Lower lobe of right lung (tissue), 2 donors: ENCODE data around the gene WDR4. TPM values are rescaled to one million over a fixed set of nuclear protein-coding genes. Genes with fewer than 3 reads are reported as not detected.
"Not testable (repeated sequence)": the region's sequence is repeated elsewhere in the genome, so short reads cannot be mapped to it uniquely, and the experiment has no call there.

Source experiments
- ATAC-seq, 2 donors: fragments of 200-7000 bp; cut with Tn5 transposase; one replicate each; pipeline ENCODE4 v1.9.1; 2020 to 2022; ENCODE audit warnings: mild to moderate bottlenecking in 2 of 2, moderate library complexity in 2 of 2
- DNase-seq: peaks from one replicate; pipeline ENCODE4 v3.0.0-alpha.2; 2020
- H3K27ac ChIP-seq: fragments of 200-600 bp; one replicate; pipeline ENCODE4 v1.8.0; 2022
- H3K27me3 ChIP-seq: fragments of 200-600 bp; one replicate; pipeline ENCODE4 v1.8.0; 2022; ENCODE audit warnings: low read depth
- H3K36me3 ChIP-seq: fragments of 200-600 bp; one replicate; pipeline ENCODE4 v1.8.0; 2022; ENCODE audit warnings: mild to moderate bottlenecking
- H3K4me1 ChIP-seq: fragments of 200-600 bp; one replicate; pipeline ENCODE4 v1.8.0; 2022
- H3K4me3 ChIP-seq: fragments of 200-600 bp; one replicate; pipeline ENCODE4 v1.8.0; 2022; ENCODE audit warnings: mild to moderate bottlenecking
- H3K9me3 ChIP-seq: fragments of 200-600 bp; one replicate; pipeline ENCODE4 v1.8.0; 2022
- intact Hi-C: fragments of 100-400 bp; cut with DNase I; formaldehyde crosslinking; loops from one replicate; pipeline ENCODE4 v1.11.0; 2022
- total RNA-seq: library from RNA; stranded (reverse); fragmentation: NEBNext Ultra II Directional; extraction: Animal tissue kit (Norgen Biotek cat#: 25700); gene quantifications from one replicate; pipeline ENCODE4 v1.2.1, GENCODE V29; 2021
- TF ChIP-seq, protein P1 (sequence below): fragments of 200-600 bp; IDR thresholded peaks from one replicate; pipeline ENCODE4 v1.8.0; 2022; ENCODE audit warnings: antibody characterized with exemption, mild to moderate bottlenecking
- donor health status: DM: no; HTN: yes; CAD: no; lungs with severe emphysema.

WDR4 gene
- total RNA-seq, 1 donor from 2014 or later = 17.1 TPM

DNA sequence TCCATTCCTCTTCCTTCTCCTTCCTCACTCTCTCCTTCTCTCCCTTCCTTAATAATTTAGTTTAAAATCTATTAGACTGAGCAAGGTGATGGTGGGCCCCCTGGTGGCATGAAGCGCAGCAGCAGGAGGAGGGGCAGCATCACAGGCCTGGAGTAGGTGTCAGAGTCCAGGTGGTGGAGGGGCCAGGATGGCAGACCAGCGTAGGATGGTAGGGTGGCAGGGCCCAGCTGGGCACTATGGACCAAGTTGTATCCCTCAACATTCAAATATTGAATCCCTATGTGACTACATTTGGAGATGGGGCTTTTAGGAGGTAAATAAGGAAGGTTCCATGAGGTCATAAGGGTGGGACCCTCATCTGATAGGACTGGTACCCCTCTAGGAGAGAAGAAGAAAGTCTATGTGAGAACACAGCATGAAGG is 61.0 kb downstream of the WDR4 start:
- intact Hi-C loops = loop anchor here (10.0 kb wide), 1 partner anchor 224 kb away; no protein-coding TSS in a partner anchor
- TF ChIP-seq, protein P1, sequence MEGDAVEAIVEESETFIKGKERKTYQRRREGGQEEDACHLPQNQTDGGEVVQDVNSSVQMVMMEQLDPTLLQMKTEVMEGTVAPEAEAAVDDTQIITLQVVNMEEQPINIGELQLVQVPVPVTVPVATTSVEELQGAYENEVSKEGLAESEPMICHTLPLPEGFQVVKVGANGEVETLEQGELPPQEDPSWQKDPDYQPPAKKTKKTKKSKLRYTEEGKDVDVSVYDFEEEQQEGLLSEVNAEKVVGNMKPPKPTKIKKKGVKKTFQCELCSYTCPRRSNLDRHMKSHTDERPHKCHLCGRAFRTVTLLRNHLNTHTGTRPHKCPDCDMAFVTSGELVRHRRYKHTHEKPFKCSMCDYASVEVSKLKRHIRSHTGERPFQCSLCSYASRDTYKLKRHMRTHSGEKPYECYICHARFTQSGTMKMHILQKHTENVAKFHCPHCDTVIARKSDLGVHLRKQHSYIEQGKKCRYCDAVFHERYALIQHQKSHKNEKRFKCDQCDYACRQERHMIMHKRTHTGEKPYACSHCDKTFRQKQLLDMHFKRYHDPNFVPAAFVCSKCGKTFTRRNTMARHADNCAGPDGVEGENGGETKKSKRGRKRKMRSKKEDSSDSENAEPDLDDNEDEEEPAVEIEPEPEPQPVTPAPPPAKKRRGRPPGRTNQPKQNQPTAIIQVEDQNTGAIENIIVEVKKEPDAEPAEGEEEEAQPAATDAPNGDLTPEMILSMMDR = peak; percentile 90
- Histone ChIP-seq H3K36me3 (no peaks in the 10 kb centered on the region), H3K9me3 (no peaks in the 10 kb centered on the region), H3K4me3 (no peak overlapping the region), H3K27me3 (no peaks in the 10 kb centered on the region), H3K27ac (no peak overlapping the region), H3K4me1 (no peaks in the 10 kb centered on the region)
- ATAC-seq (peak; percentile 69 to 89), DNase-seq (peak; percentile 78)

DNA sequence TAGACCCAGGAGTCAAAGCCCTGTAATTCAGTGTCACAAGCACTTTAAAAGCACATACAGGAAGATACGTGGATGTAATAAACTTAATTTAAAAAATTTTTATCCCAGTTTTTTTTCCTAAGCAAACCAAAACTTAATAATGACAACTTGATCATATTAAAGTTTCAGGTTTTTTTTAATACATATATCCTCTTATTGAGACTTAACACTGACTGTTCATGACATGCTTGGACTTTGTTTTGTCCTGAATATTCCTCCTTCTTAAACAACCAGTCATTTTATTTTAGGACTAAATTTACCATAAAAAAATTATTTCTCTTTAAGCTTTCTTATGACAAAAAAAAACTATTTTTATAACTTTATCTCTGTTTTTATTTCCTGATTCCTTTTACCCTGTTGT is 64.1 kb downstream of the WDR4 start:
- Histone ChIP-seq H3K36me3 (no peaks in the 10 kb centered on the region), H3K4me3 (no peak overlapping the region), H3K9me3 (no peaks in the 10 kb centered on the region), H3K4me1 (peaks cover 11% of the 10 kb centered on the region), H3K27ac (no peak overlapping the region), H3K27me3 (no peaks in the 10 kb centered on the region)
- intact Hi-C loops = loop anchor here (10.0 kb wide), 1 partner anchor 220 kb away; no protein-coding TSS in a partner anchor
- DNase-seq = no peak
- ATAC-seq = no peak
- TF ChIP-seq, protein P1 = no peak

- intact Hi-C loops = loop anchor here (10.0 kb wide), 1 partner anchor 218 kb away; no protein-coding TSS in a partner anchor
- DNase-seq, ATAC-seq: not testable (repeated sequence)
Measured at GRCh38 chr21:42812528-42813241, 66.7 kb downstream of the WDR4 start.

DNA sequence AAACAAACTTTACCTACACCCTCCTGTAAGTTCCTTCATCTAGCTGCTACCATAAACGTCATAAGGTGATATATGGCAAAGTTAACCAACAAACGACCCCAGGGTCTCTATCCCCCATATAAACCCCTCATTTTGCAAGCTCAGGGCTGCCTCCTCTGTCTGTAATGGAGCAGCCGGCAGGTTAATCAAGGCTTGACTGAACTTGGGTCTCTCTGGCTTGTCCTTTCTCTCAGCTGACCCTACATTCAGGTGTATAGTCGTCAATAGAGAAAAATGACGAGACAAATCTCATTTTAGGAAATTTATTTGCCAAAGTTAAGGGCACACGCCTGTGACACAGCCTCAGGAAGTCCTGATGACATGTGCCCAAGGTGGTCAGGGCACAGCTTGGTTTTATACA is 67.4 kb downstream of the WDR4 start:
- Histone ChIP-seq H3K9me3 (no peaks in the 10 kb centered on the region), H3K4me1 (peaks cover 11% of the 10 kb centered on the region), H3K36me3 (no peaks in the 10 kb centered on the region), H3K27ac (no peak overlapping the region), H3K27me3 (no peaks in the 10 kb centered on the region), H3K4me3 (no peak overlapping the region)
- ATAC-seq (no peak), DNase-seq (no peak)
- TF ChIP-seq, protein P1 = no peak
- intact Hi-C loops = loop anchor here (10.0 kb wide), 1 partner anchor 217 kb away; no protein-coding TSS in a partner anchor

More at GRCh38 chr21:42812528-42813241, 66.7 kb downstream of the WDR4 start:
- H3K36me3 ChIP-seq, H3K27me3 ChIP-seq, H3K4me3 ChIP-seq, H3K27ac ChIP-seq, H3K9me3 ChIP-seq: not testable (repeated sequence)
- peaks cover 11% of the 10 kb centered on the region for H3K4me1 ChIP-seq

DNA sequence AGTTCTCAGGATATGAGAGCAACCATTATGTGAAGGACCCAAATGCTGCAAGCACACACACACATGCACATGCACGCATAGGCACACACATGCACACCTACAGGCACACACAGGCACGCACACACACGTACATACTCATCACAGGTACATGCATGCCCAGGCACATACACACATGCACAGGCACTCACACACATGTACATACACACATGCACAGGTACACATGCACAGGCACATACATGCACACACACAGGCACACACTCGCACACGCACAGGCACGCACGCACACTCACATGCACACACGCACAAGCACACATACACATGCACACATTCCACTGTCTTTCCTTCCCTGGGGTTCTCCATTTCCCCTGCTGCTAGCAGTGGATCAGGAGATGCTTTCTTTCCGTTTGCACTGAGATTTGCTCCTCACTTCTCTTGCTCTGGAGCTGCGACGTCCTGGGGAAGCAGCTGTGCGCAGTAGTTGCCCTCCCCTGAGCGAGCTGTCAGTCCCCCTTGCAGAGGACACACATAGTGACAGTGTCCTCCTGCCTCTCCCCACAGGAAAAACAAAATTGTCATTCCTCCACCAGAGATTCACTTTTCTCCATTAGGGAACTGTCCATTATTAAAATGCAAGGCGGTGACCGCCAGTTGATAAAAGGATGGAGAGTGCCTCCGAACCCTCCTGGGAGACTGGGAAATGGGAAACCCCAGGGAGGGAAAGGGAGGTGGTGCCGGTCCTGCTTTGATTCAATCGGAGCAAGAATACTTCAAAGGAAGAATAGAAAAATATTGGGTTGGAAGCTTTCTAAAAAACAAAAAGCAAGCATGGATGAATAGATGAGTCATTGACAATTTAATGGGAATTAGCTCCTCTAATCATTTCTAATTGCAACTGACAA is 69.5 kb downstream of the WDR4 start:
- H3K27ac ChIP-seq = no peak overlapping the region
- ATAC-seq = peak in 1 of 2 donors; percentile 15
- TF ChIP-seq, protein P1 = no peak

More for the DNA sequence above, 69.5 kb downstream of the WDR4 start:
- DNase-seq = no peak
- Histone ChIP-seq H3K27me3 (no peaks in the 10 kb centered on the region), H3K9me3 (no peaks in the 10 kb centered on the region), H3K4me1 (peaks cover 11% of the 10 kb centered on the region), H3K36me3 (no peaks in the 10 kb centered on the region), H3K4me3 (no peak overlapping the region)
- intact Hi-C loops = loop anchor here (10.0 kb wide), 1 partner anchor 215 kb away; no protein-coding TSS in a partner anchor
